22Rv1 (cell line): ENCODE results near the gene DCUN1D4.

Experiments used
- H3K27ac ChIP-seq: fragments of 450-650 bp; 2 replicates; pipeline ENCODE4 v1.5.1; 2017
- ZFX ChIP-seq: fragments of 450-650 bp; IDR thresholded peaks from 2 replicates; pipeline ENCODE4 v1.6.1; 2017; ENCODE audit warnings: antibody characterized with exemption, borderline replicate concordance
- TF ChIP-seq, protein P1 (sequence below): fragments of 450-650 bp; IDR thresholded peaks from 2 replicates; pipeline ENCODE4 v1.5.1; 2017; ENCODE audit warnings: mild to moderate bottlenecking

DCUN1D4 gene

DNA sequence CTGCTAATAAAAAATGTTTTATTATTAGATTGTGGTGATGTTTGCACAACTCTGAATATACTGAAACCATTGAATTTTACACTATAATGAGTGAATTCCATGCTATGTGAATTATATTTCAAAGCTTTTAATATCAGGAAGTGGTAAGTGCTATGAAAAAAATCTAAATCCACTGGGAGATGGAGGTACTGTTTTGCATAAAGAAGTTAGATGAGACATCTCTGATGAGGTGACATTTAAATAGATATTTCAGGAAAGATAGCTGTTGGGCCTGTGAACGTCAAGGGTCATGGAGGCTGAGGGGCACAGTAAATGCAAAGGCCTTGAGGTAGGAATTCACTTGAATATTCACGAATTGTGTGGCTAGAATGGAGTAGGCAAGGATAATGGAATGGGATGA, 12.3 kb downstream of the DCUN1D4 start:
- TF ChIP-seq ZFX: no peak
- TF ChIP-seq, protein P1, sequence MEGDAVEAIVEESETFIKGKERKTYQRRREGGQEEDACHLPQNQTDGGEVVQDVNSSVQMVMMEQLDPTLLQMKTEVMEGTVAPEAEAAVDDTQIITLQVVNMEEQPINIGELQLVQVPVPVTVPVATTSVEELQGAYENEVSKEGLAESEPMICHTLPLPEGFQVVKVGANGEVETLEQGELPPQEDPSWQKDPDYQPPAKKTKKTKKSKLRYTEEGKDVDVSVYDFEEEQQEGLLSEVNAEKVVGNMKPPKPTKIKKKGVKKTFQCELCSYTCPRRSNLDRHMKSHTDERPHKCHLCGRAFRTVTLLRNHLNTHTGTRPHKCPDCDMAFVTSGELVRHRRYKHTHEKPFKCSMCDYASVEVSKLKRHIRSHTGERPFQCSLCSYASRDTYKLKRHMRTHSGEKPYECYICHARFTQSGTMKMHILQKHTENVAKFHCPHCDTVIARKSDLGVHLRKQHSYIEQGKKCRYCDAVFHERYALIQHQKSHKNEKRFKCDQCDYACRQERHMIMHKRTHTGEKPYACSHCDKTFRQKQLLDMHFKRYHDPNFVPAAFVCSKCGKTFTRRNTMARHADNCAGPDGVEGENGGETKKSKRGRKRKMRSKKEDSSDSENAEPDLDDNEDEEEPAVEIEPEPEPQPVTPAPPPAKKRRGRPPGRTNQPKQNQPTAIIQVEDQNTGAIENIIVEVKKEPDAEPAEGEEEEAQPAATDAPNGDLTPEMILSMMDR: no peak
- no peak overlapping the region for H3K27ac ChIP-seq

DNA sequence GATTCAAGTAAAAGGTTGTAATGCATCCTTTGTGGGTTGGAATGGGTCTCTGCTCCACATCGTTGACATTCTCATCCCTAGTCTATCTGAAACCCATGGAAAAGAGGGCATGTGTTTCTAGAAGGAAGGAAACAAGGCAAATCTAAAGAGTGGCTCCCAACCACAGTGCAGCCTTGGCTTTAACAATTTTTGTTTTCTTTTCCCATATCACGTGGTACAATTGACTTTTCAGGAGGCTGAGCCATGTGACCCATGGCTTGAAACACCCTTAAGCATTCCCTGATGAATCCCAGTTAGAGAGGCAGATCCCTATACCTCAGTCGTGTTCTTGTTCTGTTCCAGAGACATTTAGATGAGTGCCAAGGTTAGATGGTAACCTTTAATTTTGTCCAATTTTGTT, 12.8 kb downstream of the DCUN1D4 start:
- no peak overlapping the region for H3K27ac ChIP-seq
- TF ChIP-seq, protein P1: no peak
- TF ChIP-seq ZFX: no peak

DNA sequence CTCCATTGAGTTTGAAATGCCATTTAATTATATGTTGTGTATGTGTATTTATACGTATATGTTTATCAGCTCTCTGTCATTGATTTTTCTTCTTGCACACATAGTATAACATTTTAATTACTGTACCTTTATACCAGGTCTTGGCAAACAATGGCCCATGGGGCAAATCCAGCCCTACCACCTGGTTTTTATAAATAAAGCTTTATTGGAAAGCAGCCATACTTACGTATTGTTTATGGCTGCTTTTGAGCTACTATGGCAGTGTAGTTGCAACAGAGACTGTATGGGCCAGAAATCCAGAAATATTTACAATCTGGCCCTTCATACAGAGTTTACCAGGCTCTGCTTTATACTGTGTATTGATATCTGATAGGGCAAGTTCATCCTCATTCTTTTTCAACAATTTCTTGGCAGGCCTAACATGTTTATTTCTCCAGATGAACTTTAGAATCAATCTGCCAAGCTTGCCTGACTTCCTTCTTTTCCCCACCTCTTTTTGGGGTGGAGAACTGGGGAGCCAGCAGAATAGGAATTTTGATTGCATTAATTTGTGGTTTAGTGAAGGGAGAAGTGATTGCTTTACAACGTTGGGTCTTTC, 15.8 kb downstream of the DCUN1D4 start:
- no peak overlapping the region for H3K27ac ChIP-seq
- TF ChIP-seq ZFX: no peak
- TF ChIP-seq, protein P1: no peak

DNA sequence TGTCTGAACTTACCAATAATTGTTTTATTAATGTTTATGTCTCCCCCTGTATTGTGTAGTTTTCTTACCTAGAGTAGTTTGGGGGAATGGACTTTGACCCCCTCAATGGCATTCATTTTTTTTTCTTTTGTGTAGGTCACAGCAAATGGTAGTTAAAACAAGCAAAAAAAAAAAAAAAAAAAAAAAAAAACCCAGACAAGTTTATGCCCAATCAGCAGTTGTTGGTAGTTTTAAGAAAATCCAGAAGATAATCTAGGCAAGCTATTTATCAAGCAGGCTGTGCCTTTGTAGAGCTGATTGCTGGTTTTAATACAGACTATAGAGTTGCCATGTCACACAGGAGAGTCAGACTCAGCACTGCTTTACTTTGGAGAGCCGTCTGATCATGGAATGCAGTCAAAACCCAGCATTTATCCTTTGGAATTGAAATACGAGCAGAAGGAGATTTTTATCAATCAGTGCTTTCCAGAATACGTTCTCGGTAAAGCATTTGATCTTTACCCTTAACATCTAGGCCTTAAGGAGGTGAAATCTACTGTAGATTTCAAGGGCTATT, 16.6 kb downstream of the DCUN1D4 start:
- TF ChIP-seq, protein P1: no peak
- TF ChIP-seq ZFX: no peak

DNA sequence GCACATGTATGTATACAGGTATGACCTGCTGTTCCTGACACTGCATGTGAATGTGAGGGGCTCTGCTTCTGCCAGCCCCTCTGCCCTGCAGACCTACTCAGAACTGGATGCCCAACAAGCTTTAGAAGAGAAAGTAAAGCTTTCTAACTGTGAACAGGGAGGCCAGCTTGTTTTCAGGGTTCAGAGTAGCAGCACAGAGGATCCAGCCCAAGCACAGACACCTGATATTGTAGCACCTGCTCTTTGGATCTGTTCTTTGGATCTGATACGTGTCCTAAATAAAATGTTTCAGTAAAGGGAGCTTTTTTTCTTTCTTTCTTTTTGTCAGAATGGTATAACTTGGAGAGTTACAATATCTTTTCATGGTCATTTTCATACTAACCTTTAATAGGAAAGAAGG, 19.2 kb downstream of the DCUN1D4 start:
- TF ChIP-seq, protein P1: no peak
- TF ChIP-seq ZFX: no peak

More for the DNA sequence above, 16.6 kb downstream of the DCUN1D4 start:
- no peak overlapping the region for H3K27ac ChIP-seq

DNA sequence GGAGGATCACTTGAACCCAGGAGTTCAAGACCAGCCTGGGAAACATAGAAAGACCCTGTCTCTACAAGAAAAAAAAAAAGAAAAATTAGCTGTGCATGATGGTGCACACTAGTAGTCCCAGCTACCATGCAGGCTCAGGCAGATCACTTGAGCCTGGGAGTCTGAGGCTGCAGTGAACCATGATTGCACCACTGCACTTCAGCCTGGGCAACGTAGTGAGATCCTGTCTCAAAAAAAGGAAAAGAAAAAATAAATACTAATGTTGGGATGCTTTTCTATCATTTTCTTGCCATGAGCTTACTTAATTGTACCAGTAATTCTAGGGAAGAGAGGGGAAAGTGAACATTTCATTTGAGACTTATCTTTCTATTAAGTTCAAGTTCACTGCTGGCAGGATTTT, 19.8 kb downstream of the DCUN1D4 start:
- TF ChIP-seq ZFX: no peak
- TF ChIP-seq, protein P1: no peak
- H3K27ac ChIP-seq: no peak overlapping the region

More for the DNA sequence above, 19.2 kb downstream of the DCUN1D4 start:
- H3K27ac ChIP-seq: no peak overlapping the region

DNA sequence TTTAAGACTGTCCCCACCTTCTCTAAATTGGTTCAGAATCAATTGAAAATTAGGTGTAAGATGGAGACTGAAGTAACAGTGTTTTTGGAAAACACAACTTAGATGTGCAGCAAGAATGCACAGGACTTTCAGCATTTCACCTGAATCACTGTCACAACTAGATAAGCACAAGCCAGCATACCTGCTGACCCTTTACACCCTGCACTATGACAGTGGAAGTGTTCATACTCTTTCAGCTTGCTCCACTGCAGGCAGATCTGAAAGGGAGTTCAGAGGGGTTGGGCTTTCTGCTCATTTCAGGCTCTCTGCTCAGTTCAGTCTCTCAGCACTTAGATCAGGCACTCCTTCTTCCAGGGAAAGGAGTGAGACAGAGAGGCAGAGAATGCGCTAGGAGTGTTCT, 22.8 kb downstream of the DCUN1D4 start:
- no peak for TF ChIP-seq ZFX
- TF ChIP-seq, protein P1: no peak

More for the DNA sequence above, 22.8 kb downstream of the DCUN1D4 start:
- no peak overlapping the region for H3K27ac ChIP-seq
